GM21723 (cell line): ENCODE measurements around the gene CCDC57.

Experiments
- ATAC-seq: cut with Tn5 transposase; IDR thresholded peaks from one replicate; pipeline ENCODE4 v1.9.1; 2021; ENCODE audit warnings: mild to moderate bottlenecking, moderate library complexity; ENCODE audit not compliant: unreplicated experiment

CCDC57 gene

DNA sequence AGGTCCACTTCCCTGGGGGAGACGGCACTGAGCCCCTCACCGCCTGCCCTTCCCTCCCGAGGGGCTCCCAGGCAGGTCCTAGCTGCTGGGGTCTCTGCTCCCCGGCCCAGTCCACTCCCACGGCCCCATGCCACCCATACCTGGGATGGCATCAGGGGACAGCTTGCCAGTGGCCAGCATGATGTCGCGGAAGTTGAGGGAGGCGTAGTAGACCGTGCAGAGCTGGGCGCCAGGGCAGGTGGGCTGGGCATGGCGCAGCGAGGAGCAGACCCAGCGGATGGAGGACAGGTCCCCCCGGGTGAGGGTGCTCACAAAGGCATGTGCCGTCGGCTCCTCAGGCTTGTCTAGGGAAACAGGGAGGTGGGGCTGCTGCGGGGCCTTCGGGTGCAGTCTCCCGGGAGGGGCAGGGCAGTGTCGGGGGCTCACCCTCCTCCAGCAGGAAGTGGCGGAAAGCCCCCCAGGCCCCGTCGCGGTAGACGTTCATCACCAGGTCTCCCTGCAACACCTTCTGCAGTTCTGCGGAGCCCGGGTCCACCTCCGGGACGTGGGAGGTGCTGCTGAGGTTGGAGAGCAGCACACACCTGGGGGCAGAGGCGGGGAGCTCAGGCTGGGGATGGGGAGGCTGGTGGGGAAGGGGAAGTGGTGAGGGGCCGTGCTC is 128.1 kb downstream of the CCDC57 start:
- no peak for ATAC-seq

DNA sequence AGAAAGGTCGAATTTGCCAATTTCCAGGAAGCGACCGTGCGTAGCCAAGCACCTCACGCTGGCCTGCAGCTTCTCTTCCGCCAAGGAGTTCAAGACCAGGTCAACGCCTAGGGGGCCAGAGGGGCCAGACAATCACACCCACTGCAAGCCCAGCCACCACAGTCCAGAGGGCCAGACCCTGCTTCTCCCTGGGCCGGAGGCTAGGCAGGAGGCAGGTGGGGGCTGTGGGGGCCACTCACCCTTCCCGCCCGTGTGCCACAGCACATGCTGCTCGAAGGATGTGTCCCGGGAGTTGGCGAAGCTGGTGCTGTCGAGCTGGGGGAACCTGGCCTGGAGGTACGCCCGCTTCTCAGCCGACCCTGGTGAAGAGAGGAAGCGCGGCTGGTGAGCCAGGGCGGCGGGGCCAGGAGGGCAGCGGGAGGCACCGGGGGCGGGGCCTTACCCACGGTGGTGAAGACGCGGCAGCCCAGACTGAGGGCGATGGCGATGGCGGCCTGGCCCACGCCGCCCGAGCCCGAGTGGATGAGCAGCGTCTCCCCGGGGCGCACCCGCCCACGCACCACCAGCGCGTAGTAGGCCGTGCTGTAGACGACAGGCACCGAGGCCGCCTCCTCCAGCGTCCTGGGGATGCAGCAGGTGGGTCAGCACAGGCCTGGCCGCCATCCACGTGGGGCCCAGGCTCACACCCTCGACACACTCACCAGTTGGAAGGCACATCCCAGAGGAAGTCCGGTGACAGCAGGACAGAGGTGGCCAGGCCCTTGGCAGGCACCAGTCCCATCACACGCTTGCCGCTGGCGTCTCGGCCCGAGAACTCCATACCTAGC is 128.9 kb downstream of the CCDC57 start:
- ATAC-seq: no peak

DNA sequence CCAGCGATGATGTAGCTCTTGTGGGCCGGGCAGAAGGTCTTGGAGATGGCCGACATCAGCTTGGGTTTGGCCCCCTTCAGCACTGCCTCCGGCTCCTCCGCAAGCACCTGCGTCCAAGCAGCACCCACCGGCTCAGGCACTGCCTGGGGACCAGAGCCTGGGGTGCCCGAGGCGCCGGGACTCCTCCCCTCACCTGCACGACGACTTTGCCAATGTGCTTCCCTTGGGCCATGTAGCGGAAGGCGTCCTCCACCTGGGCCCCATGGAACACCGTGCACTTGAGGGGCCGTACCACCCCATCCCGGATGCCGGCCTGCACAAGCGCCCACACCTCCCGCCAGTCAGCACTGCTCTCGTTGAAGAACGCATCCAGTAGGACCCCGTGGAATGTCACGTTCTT is 129.6 kb downstream of the CCDC57 start:
- ATAC-seq: no peak

DNA sequence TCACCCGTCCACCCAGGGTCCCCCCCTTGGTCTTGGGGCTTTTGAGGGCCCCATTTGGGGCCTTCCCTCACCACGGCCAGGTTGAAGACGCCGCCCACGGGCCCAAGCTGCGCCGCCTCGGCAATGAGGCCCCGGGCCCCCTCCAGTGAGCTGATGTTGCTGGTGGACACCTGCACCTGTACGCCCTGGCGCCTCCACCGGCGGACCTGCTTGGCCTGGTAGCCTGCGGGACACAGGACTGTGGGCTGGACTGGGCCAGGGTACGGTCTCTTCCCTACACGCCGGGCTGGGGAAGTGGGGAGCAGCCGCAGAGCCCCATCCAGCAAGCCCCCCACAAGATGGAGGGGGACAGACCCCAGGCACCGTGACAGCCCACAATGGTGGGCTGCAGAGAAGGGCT is 130.2 kb downstream of the CCDC57 start:
- ATAC-seq: no peak

DNA sequence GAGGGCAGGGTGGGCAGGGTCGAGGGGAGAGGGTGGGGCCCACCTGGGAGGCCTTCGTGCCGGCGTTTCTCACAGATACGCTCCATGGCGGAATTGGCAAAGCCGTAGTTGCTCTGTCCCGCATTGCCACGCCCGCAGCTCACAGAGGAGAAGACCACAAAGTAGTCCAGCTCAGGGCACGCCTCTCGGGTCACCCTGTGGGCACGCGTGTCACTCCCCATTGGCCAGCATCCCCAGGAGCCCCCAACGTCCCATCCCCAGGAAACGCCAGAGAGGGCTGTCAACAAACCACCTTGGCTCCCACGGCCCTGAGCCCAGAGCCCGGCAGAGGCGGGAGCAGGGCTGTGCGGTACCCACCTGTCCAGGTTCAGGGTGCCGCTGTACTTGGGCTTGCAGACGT is 130.7 kb downstream of the CCDC57 start:
- ATAC-seq: no peak

DNA sequence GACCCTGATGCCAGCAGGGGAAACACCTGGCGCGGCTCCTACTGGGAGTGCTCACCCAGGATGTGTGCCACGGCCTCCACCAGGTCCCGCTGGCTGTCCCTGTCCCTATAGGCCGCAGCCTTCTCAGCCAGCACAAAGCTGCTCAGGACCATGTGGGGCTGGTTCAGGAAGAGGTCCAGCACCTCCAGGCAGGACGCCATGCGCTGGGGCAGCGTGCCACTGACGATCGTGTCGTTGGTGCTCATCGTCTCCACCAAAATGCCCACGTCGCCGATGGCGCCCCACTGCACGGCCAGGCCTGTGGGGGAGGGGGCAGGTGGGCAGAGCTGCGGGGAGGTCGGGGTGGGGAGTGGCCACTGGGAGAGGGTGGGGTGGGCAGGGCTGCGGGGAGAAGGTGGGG is 131.1 kb downstream of the CCDC57 start:
- ATAC-seq: no peak

DNA sequence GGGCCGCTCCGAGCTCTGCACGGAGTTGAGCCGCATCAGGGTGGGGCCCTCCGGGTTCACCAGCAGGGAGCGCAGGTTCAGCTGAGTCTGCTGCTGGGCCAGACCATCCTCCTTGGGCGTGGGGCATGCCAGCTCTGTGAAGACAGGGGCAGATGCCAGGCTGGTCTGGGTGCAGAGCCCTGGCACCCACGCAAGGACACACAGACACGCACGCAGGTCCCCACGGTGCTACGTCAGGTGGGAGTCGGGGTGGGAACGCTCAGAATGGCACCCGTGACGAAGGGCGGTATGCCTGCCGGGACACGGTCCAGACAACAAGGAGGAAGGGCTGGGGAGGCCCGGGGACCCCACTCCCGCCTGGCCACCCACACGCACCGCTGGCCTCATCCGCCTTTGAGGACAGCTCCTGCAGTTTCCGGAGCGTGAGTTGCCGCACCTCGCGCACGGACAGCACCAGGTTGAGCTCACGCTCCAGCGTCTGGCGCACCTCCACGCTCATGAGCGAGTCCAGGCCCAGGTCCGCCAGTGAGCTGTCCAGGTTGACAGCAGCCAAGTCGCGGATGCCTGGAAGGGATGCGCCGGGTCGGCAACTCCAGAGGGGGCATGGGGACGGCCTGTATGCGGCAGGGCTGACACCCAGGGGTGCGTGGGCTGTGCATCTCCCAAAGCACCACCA is 131.7 kb downstream of the CCDC57 start:
- ATAC-seq: no peak

DNA sequence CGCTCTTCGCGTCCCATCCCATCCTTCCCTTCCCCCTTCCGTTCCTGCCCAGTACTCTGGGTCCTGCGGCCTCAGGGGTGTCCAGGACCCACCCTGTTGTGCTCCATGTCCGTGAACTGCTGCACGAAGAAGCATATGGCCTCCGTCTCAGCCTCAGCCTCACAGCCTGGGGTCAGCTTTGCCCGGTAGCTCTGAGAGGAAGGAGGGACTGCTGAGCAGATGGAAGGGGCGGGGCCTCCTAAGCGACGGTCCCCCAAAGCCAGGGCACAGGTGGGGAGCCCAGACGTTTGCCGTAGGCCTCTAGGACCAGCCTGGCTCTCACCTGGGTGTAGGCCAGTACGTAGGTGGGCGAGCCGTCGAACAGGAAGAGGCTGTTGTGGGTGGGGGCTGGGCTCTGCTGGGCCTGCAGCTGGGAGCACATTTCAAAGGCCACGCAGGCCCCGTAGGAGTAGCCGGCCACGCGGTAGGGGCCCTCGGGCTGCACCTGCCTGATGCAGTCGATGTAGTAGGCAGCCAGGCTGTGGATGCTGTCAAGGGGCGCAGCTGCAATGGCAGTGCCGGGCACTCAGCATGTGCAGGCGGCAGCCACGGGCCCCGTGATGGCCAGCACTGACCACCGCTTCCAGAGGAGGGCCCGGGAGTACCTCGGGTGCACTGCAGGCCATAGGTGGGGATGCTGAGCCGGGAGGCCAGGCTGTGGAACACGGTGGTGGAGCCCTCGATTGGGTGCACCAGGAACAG is 132.4 kb downstream of the CCDC57 start:
- ATAC-seq: no peak

DNA sequence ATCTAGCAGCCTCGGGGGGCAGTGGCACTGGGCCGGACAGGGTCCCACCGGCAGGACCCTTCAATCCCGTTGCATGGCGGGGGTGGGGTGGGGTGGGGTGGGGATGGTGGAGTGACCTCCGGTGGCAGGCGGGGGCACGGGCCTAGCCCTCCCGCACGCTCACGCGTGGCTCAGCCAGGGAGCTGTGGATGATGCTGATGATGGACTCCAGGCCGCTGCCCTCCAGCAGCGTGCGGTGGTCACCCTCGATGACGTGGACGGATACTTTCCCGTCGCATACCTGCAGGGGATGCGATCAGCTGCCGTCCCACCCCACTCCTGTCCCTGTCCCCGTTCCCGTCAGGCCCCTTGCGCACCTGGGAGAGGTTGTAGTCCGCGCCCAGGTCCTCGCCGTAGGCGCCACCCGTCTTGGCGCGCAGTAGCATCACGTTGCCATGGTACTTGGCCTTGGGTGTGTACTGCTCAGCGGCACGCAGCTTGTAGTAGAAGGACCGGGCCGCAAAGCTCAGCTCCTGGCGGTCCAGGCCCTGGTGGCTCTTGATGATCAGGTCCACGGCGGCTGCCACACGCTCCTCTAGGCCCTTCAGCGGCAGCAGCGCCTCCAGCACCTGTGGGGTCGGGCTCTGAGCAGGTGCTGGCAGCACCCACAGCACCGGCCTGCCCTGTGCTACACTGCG is 133.5 kb downstream of the CCDC57 start:
- ATAC-seq: no peak

DNA sequence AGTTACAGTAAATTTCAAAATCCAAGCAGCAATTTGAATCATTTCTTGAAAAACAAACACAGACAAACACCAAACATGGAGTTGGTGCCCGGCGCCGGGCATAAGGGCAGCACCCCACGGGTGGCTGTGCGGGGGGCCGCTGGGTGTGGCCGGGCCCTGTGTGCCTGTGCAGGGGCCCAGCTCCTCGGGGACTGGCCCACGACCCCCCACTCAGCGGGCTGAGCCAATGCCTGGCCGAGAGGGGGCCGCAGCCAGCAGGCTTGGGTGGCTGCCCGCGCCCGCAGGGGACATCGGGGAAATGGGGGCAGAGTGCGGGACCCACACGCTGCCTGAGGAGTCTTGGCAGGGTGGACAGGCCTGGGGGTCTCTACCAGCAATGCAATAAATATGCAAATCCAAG is 134.2 kb downstream of the CCDC57 start:
- no peak for ATAC-seq

DNA sequence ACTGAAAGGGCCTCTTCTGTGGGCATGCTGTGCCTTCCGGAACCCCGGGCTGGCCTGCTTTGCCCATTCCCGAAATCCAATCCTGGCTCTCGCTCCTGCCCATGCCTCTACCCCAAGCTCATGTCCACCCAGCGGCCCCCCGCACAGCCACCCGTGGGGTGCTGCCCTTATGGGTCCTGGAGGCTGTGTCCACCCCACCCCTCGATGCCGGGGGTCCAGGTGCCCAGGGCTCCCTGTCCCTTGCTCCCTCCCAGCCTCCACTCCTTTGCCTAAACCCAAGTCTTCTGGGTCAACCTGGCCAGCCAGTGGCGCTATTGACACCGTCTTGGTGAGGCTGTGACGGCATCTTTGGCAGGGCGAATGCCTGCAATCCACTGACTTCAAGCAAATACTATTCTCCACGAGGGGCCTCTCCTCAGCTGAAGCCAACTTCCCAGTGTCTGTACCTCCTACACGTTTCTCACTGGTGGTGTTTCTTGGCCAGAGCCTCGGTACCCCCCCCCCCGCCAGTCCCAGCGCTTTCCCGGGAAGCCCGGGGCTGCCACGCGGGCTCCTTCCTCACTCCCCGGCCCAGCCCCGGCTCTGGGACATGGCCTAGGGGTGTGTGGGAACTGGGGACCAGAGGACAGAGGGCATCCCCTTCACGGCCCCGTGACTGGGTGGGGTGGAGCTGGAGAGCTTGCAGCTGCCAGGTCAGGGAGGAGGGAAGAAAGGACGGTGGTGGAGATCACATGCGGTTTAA is 134.9 kb downstream of the CCDC57 start:
- ATAC-seq: no peak

DNA sequence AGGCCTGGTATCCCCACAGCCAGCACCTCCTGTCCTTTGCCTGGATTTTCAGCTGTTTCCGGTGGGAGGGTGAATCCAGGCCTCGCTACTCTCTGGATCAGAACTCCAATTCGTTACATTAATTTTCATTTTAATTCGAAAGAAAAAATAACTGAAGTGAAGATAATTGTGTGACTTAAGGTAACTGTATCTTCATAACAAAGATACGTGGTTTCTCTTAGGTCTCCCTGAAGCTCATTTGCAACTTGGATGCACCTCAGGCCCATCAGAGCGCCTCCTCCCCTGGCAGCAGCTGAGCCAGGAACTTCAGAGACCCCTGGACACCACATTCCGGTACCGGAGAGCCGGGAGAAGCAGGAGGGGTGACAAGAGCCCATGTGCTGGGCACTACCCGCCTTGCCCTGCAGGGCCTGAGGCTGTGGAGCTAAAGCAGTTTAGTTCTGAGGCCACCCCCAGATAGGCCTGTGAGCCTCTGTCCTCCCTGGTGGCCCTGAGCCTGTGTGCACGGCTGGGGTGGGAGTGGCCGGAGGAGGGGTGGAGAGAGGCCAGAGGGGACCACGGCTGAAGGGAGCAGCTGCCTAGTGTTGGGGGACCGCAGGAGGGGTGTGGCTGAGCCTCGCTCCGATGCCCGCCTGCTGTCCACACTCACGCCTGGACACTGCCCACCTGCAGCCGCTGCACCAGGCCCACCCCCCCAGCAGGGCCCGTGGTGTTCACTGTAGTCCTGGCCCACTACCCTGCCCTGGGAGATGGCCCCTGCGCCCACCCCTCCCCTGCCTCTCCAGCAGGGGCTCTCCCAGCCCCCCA is 135.7 kb downstream of the CCDC57 start:
- no peak for ATAC-seq

DNA sequence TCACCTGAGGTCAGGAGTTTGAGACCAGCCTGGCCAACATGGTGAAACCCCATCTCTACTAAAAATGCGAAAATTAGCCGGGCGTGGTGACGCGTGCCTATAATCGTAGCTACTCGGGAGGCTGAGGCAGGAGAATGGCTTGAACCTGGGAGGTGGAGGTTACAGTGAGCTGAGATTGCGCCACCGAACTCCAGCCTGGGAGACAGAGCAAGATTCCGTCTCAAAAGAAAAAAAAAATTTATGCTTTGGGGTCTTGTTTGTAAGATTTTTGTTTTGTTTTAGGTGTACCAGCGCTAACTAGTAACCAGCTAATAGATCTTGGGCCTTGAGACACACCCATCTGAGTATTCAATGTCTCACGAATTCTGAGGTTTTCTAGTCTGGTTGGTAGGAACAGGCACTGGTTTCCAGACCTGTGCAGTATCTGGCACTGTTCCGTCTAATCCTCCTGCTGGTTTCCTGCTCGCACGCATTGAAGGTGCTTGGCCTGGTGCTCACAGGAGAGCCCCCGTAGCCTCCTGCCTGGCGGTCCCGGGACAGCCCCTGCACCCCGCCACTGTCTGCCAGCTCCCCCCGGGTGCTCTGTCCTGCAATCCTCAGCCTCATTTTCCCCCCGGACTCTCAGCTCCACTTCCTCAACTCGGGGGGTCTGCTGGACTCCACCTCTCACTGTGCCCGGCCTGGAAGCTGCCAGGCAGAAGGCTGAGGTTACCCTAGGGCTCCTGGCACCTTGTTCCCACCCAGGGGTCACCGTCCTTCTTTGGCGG is 136.4 kb downstream of the CCDC57 start:
- ATAC-seq: no peak

DNA sequence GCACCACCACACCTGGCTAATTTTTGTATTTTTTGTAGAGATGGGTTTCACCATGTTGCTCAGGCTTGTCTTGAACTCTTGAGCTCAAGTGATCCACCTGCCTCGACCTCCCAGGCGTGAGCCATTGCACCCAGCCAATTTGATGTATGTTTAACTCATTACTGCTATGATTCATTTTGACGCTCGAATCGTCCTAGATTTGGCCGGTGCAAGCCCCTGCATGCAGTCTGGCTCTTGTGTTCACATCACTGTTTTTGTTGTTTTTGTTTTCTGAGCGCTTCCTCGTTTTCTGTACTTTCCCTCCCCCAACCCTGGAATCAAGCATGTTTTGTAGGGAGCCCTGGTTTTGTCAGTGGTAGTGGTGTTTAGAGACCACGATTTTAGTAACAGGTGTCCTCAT is 139.2 kb downstream of the CCDC57 start:
- ATAC-seq: no peak

DNA sequence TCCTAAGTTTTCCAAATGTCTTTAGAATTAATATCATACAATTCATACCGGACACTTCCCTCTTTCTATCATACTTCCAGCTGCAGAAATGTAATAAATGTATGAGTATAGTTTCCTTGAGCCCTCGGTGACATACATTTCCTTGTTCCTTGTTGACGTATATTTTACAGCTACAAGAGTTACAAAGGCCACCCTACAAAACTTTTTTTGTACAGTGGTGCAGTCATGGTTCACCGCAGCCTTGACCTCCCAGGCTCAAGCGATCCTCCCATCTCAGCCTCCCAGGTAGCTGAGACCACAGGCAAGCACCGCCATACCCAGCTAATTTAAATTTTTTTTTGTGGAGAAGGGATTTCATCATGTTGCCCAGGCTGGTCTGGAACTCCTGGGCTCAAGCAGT is 139.8 kb downstream of the CCDC57 start:
- no peak for ATAC-seq

DNA sequence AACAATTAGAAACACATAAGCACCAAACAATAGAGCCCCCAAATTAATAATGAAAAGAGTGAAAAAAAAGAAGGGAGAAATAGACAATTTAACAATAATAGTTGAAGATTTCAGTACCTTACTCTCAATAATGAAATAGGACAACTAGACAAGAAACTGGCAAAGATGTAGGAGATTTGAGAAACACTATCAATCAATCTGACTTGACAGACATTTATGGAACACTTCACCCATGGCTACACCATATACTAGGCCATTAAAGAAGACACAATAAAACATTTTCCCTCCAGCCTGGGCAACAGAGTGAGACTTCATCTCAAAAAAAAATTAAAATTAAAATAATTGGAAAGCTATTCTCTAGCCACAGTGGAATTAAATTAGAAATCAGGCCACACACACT is 142.0 kb downstream of the CCDC57 start:
- no peak for ATAC-seq

DNA sequence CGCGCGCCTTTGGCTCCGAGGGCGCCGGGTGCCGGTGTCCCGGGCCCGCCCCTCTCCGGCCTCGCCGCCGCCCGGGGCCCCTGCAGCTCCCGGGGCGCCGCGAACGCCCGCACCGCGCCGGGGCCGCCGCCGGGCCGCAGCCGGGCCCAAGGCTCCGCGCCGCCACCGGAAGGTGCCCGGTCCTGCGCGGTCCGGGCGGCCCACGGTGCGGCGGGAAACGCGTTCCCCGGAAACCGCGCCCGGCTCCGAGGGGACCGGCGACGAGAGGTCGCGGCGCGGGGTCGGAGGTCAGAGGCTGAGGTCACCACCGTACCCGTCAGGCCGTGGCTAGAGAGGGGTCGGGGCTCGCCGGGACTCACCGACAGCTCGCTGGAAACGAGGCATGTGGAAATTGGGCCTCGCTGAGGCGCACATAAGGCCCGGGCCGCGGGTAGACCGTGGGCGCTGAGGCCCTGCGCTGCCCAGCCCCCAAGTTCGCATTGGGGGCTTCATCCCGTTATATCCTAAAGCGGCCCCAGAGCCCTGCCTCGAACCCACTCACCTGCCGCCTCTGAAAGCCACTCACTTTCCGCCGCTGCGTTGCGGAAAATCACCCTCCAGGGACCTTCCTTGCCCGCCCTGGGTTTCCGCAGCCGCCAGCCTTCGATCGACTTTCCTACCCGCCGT is 146.9 kb downstream of the CCDC57 start, which contains the start of gene DUS1L:
DUS1L (minus strand) TSS at position 167 of the 666 bp plus-strand sequence. CDS start 745 bp downstream, outside the sequence.
- peak; percentile 68 for ATAC-seq

DNA sequence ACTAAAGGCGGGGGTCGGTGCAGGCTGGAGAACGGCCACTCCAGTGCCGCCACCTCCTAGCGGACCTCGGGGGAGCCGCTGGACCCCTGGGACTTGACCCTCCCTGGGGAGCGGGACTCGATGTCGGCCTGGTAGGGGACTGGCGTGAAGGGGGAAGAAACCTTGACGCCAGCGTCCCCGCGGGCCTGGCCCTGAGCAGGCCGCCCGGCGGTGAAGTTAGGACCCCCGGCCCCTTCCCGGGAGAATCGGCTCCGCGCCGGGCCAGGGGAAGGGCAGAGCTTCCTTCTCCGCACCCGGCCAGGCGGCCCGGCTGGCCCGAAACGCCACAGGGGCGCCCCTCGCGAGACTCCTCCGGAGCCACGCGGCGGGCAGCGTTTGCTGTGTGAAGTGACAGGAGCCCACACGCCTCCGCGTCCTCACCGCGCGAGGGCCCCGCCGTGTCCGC is 147.4 kb downstream of the CCDC57 start:
- ATAC-seq: peak; percentile 8
